Spinal cord (tissue), 10 donors: ENCODE data around the gene RBM10. TPM values are rescaled to one million over a fixed set of nuclear protein-coding genes. Genes with fewer than 3 reads are reported as not detected.

Experiments
- DNase-seq, 6 donors: peaks; one replicate each; pipeline versions ENCODE4 v3.0.0 to v3.0.0-alpha.2; 2013 to 2015; ENCODE audit warnings: low spot score in 6 of 6, low read depth in 4 of 6
- H3K27ac ChIP-seq: one replicate; pipeline ENCODE4 v1.5.1; 2013; ENCODE audit warnings: low read depth, low read length, control low read depth
- H3K27me3 ChIP-seq: one replicate; pipeline ENCODE4 v1.6.1; 2013; ENCODE audit warnings: low read length; ENCODE audit not compliant: control insufficient read depth, insufficient read depth
- H3K36me3 ChIP-seq: one replicate; pipeline ENCODE4 v1.6.1; 2013; ENCODE audit warnings: low read length; ENCODE audit not compliant: control insufficient read depth, insufficient read depth
- H3K4me1 ChIP-seq: one replicate; pipeline ENCODE4 v1.6.1; 2013; ENCODE audit warnings: low read length; ENCODE audit not compliant: control insufficient read depth, insufficient read depth
- H3K4me3 ChIP-seq: one replicate; pipeline ENCODE4 v1.5.1; 2013; ENCODE audit warnings: low read depth, low read length, control low read depth
- H3K9me3 ChIP-seq: one replicate; pipeline ENCODE4 v1.6.1; 2013; ENCODE audit warnings: low read length; ENCODE audit not compliant: control insufficient read depth, insufficient read depth
- WGBS: methylation state at CpG from one replicate; pipeline ENCODE4 v1.1.5; 2013; ENCODE audit warnings: missing lambda C conversion rate; ENCODE audit not compliant: insufficient coverage; 5-methylcytosine and 5-hydroxymethylcytosine counted together
- polyA plus RNA-seq, 2 donors: library from polyadenylated mRNA; unstranded; fragments of 120-200 nt; gene quantifications; one replicate each; pipeline ENCODE4 v1.2.1, GENCODE V29; 2013; ENCODE audit not compliant: insufficient read length in 2 of 2
- total RNA-seq, 2 donors: library from RNA; depleted of rRNA in 1 of 2; stranded (reverse); fragments of 120-200 nt in 1 of 2; fragments of >200 nt in 1 of 2; gene quantifications; one replicate each; pipeline versions ENCODE4 v1.2.3 to v1.2.4, GENCODE V29; 2013 to 2014
- donor health status: healthy.

Gene RBM10
- total and polyA plus RNA-seq, 4 donors = 24.3 to 63.7 (median 49.5) TPM

- peaks cover 7% of the 10 kb centered on the region for H3K4me1 ChIP-seq
- H3K27me3 ChIP-seq = peaks cover 14% of the 10 kb centered on the region
- no peaks in the 10 kb centered on the region for H3K9me3 ChIP-seq
- 100% methylated on average over 2 of the region's 5 CpGs for WGBS
- no peak overlapping the region for H3K4me3 ChIP-seq
- peaks cover 29% of the 10 kb centered on the region for H3K36me3 ChIP-seq
- H3K27ac ChIP-seq = no peak overlapping the region
- no peak for DNase-seq
Observed at GRCh38 chrX:47166126-47166525, 21.1 kb downstream of the RBM10 start.

- Histone ChIP-seq H3K27me3 (peaks cover 29% of the 10 kb centered on the region), H3K27ac (no peak overlapping the region), H3K4me3 (no peak overlapping the region), H3K9me3 (no peaks in the 10 kb centered on the region), H3K4me1 (peaks cover 7% of the 10 kb centered on the region), H3K36me3 (peaks cover 49% of the 10 kb centered on the region)
- 87% methylated on average over 5 of the region's 6 CpGs for WGBS
- no peak for DNase-seq
Observed at GRCh38 chrX:47168495-47169073, 23.6 kb downstream of the RBM10 start.

DNA sequence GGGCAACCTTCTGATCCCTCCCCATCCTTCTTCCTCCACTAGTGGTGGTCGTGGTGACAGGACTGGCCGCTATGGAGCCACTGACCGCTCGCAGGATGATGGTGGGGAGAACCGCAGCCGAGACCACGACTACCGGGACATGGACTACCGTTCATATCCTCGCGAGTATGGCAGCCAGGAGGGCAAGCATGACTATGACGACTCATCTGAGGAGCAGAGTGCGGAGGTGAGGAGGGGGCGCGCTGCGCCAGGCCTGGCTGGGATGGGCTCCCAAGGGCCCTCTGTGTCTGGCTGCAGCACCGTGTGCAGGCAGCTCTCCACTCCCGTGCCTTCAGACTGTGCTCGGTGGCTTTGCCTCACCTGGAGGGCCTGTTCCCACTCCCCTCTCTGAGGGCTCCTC, 24.3 kb downstream of the RBM10 start:
- WGBS = 91% methylated on average over 18 of the region's 19 CpGs

GRCh38 chrX:47169726-47170515, 24.9 kb downstream of the RBM10 start:
- peak in 1 of 6 donors; percentile 31 for DNase-seq
- peaks cover 33% of the 10 kb centered on the region for H3K27me3 ChIP-seq

More for the DNA sequence above, 24.3 kb downstream of the RBM10 start:
- Histone ChIP-seq H3K36me3 (peaks cover 55% of the 10 kb centered on the region), H3K27ac (no peak overlapping the region), H3K9me3 (no peaks in the 10 kb centered on the region), H3K27me3 (peaks cover 29% of the 10 kb centered on the region), H3K4me3 (no peak overlapping the region), H3K4me1 (peaks cover 7% of the 10 kb centered on the region)
- DNase-seq = no peak

GRCh38 chrX:47170861-47171692, 26.1 kb downstream of the RBM10 start:
- 90% methylated on average over 20 of the region's 34 CpGs for WGBS
- H3K27ac ChIP-seq = no peak overlapping the region
- no peak overlapping the region for H3K4me3 ChIP-seq
- H3K36me3 ChIP-seq = peaks cover 72% of the 10 kb centered on the region
- H3K4me1 ChIP-seq = peaks cover 7% of the 10 kb centered on the region
- DNase-seq = no peak
- peaks cover 42% of the 10 kb centered on the region for H3K27me3 ChIP-seq
- H3K9me3 ChIP-seq = no peaks in the 10 kb centered on the region

More at GRCh38 chrX:47169726-47170515, 24.9 kb downstream of the RBM10 start:
- H3K27ac ChIP-seq = no peak overlapping the region
- whole genome bisulfite sequencing = 78% methylated on average over 10 of the region's 13 CpGs
- no peak overlapping the region for H3K4me3 ChIP-seq
- H3K4me1 ChIP-seq = peaks cover 7% of the 10 kb centered on the region
- H3K9me3 ChIP-seq = no peaks in the 10 kb centered on the region
- H3K36me3 ChIP-seq = peaks cover 60% of the 10 kb centered on the region

DNA sequence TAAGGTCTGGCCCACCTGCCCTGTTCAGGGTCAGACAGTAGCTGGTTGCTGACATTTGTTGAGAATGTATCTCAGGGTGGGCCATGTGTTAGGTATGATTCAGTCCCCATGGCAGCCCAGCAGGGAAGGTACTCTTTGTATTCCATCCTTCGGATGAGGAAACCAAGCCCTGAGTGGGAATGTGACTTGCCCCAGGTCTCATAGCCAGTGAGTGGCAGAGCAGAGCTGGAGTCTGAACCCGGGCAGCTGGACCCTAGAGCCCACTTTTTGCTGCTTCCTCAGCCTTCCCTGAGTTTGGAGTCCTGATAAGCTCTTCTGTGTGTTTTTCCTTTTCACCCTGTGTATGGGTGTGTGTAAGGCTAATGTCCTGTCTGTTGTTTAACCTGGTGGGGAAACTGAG, 27.0 kb downstream of the RBM10 start:
- H3K4me1 ChIP-seq = peaks cover 7% of the 10 kb centered on the region
- H3K27me3 ChIP-seq = peaks cover 44% of the 10 kb centered on the region
- DNase-seq = no peak
- WGBS = 71% methylated on average over 2 of the region's 2 CpGs
- H3K4me3 ChIP-seq = no peak overlapping the region
- H3K36me3 ChIP-seq = peaks cover 79% of the 10 kb centered on the region
- H3K9me3 ChIP-seq = no peaks in the 10 kb centered on the region
- no peak overlapping the region for H3K27ac ChIP-seq

DNA sequence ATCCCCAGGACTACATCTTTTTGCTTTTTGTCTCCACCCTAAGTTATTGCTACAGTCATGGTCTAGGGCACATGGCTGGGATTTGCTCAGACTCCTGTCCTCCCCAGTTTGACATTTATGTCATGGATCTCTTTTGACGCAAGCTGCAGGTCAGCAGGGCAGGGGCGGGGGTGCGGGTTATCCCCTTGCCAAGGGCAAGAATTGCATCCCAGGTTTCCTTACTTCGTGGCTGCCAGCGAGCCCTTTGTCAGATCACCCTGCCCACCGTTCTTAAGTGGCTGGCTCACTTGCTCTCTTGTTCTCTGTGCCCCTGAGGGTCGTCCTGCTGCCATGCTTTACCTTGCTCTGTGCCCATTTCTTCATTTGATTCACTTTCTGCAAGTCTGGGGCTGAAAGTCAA, 27.5 kb downstream of the RBM10 start:
- no peak overlapping the region for H3K27ac ChIP-seq
- H3K27me3 ChIP-seq = peaks cover 49% of the 10 kb centered on the region
- no peak for DNase-seq
- peaks cover 84% of the 10 kb centered on the region for H3K36me3 ChIP-seq
- H3K4me1 ChIP-seq = peaks cover 7% of the 10 kb centered on the region
- 76% methylated on average over 7 of the region's 7 CpGs for WGBS
- no peak overlapping the region for H3K4me3 ChIP-seq
- H3K9me3 ChIP-seq = no peaks in the 10 kb centered on the region

DNA sequence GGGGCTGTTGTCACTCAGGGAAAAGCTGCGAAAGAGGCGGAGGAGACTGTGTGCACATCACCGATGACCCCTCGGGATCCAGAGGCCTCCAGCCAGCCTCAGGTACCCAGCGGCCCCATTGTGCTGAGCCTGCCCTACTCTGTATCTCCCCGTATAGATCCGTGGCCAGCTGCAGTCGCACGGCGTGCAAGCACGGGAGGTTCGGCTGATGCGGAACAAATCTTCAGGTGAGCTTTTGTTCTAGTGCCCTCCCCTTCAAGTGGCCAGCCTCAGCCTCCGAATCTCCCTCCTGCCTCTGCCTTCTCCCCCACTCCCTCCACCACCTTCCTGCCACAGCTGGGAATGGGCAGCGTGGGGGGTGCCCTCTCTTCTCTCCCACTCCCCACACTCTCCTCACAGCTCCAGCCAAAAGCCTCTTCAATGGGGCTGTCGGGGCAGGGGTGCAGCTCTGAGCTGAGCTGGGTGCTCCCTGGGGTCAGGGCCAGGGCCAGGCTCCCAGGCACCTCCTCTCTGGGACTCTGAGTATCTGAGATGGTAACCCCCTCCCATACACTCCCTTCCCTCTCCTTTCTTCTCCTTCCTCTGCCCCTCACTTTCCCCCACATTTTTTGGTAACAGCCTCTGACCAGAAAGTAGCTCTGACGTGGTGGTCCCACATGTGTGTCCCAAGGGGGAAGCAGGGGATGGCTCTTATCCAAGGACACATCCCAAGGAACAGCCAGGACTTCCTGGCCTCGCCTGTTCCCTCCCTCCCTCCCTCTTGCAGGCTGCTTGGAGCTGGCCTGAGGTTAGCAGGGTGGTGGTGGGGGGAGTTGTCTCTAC, 28.2 kb downstream of the RBM10 start:
- Histone ChIP-seq H3K36me3 (peaks cover 91% of the 10 kb centered on the region), H3K4me1 (peaks cover 7% of the 10 kb centered on the region), H3K4me3 (no peak overlapping the region), H3K27ac (no peak overlapping the region), H3K9me3 (no peaks in the 10 kb centered on the region), H3K27me3 (peaks cover 54% of the 10 kb centered on the region)
- DNase-seq = no peak
- 82% methylated on average over 16 of the region's 18 CpGs for WGBS

DNA sequence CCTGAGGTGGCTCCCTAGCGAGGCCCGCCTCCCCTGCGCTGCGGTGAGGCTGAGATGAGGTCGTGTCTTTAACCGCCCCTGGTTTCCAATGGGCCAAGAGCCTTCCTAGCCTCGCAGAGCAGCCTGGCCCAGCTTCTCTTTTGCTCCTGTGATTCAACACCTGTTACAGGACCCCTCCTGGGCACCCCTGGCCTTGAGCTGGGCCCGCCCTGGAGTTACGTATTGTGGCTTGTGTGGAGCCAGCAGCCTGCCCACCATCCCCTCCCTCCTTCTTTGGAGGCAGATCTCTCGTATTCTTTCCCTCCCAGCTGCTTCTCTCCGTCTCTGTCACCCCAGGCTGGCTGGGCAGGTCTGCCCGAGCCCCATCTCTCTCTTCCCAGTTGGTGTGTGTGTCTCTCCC, 29.4 kb downstream of the RBM10 start:
- H3K9me3 ChIP-seq = no peaks in the 10 kb centered on the region
- H3K4me3 ChIP-seq = no peak overlapping the region
- H3K27me3 ChIP-seq = peaks cover 57% of the 10 kb centered on the region
- peaks cover 7% of the 10 kb centered on the region for H3K4me1 ChIP-seq
- H3K27ac ChIP-seq = no peak overlapping the region
- peaks cover 96% of the 10 kb centered on the region for H3K36me3 ChIP-seq
- 83% methylated on average over 12 of the region's 12 CpGs for WGBS
- no peak for DNase-seq
